C4-2B (cell line): Measurements from ENCODE around the gene NR6A1.

Source experiments
- H3K27ac ChIP-seq: fragments of 450-650 bp; 2 replicates; pipeline ENCODE4 v1.5.1; 2017
- CTCF ChIP-seq: fragments of 450-650 bp; conservative IDR thresholded peaks from 2 replicates; pipeline ENCODE4 v1.5.1; 2017; ENCODE audit warnings: mild to moderate bottlenecking
- ZFX ChIP-seq: fragments of 450-650 bp; IDR thresholded peaks from 2 replicates; pipeline ENCODE4 v1.6.1; 2017

NR6A1 gene

GRCh38 chr9:124666642-124667041 is 104.5 kb downstream of the NR6A1 start:
- H3K27ac ChIP-seq, result no peak overlapping the region
- no peak for TF ChIP-seq CTCF
- no peak for TF ChIP-seq ZFX

GRCh38 chr9:124665391-124666058 is 105.6 kb downstream of the NR6A1 start:
- no peak overlapping the region for H3K27ac ChIP-seq
- TF ChIP-seq ZFX (no peak), CTCF (no peak)

GRCh38 chr9:124664143-124664542 is 107.0 kb downstream of the NR6A1 start:
- H3K27ac ChIP-seq, result no peak overlapping the region
- TF ChIP-seq CTCF, result no peak
- TF ChIP-seq ZFX, result no peak

GRCh38 chr9:124663046-124663961 is 107.8 kb downstream of the NR6A1 start:
- no peak overlapping the region for H3K27ac ChIP-seq
- TF ChIP-seq CTCF, result no peak
- TF ChIP-seq ZFX, result no peak

GRCh38 chr9:124662561-124662960 is 108.5 kb downstream of the NR6A1 start:
- TF ChIP-seq ZFX (no peak), CTCF (no peak)

GRCh38 chr9:124661271-124661670 is 109.8 kb downstream of the NR6A1 start:
- no peak overlapping the region for H3K27ac ChIP-seq
- no peak for TF ChIP-seq ZFX
- TF ChIP-seq CTCF, result no peak

More at GRCh38 chr9:124662561-124662960, 108.5 kb downstream of the NR6A1 start:
- no peak overlapping the region for H3K27ac ChIP-seq

GRCh38 chr9:124660341-124660801 is 110.7 kb downstream of the NR6A1 start:
- TF ChIP-seq CTCF (no peak), ZFX (no peak)
- no peak overlapping the region for H3K27ac ChIP-seq
